A549 treated with dexamethasone at 1 μM for 4 hours (cell line): Measurements from ENCODE around the gene OSTF1. TPM values are rescaled to one million over a fixed set of nuclear protein-coding genes. Genes with fewer than 3 reads are reported as not detected.

ENCODE experiments used
- total RNA-seq: library from RNA; stranded (reverse); fragments of 200-300 nt; extraction: Qiagen RNA extraction; gene quantifications from 5 replicates; pipeline ENCODE4 v1.2.3, GENCODE V29; 2022

The OSTF1 gene
- total RNA-seq: 14.2 to 18.0 TPM (median 15.7 TPM) in 5 replicates

GRCh38 chr9:75087824-75088645 lies at the start of gene OSTF1, which contains the start of gene NMRK1:
OSTF1 (plus strand) TSS chr9:75088514; CDS start chr9:75088693, 179 bp downstream.
NMRK1 (minus strand) TSS chr9:75088155; CDS start chr9:75083115, 5,040 bp downstream.

Other genes with a start within 250 kb of the OSTF1 start
- gene TRPM6, start 200.6 kb upstream of the OSTF1 start, total RNA-seq: 2.1 to 3.0 TPM (median 2.4 TPM) in 5 replicates
- gene C9orf40, start 135.6 kb upstream of the OSTF1 start, total RNA-seq: 7.8 to 12.4 TPM (median 11.5 TPM) in 5 replicates
- 10.3 to 16.9 TPM (median 15.8 TPM) in 5 replicates for gene CARNMT1, start 60.2 kb upstream of the OSTF1 start, total RNA-seq
- gene NMRK1, start 359 bp upstream of the OSTF1 start, total RNA-seq: 4.2 to 5.6 TPM (median 5.2 TPM) in 5 replicates